ENCODE measurements around the gene PLBD1.

Gene PLBD1

GRCh38 chr12:14567351-14568162 lies at the start of gene PLBD1:
PLBD1 (minus strand) TSS chr12:14567883; CDS start chr12:14567696, 187 bp downstream.
- no peaks in the 10 kb centered on the region for H3K36me3 ChIP-seq (ENCODE audit: insufficient read depth, low read length)
- H3K4me1 ChIP-seq (ENCODE audit: insufficient read depth, low read length), result 0 out of 2 replicates have a peak, but pooled peaks cover 4% of the 10 kb centered on the region
- peak within 1 kb of the TSS; percentile 63 for H3K9ac ChIP-seq (ENCODE audit: low read depth, low read length)
- no peaks in the 10 kb centered on the region for H3K9me3 ChIP-seq (ENCODE audit: control insufficient read depth, insufficient read depth, low read length)

GRCh38 chr12:14614704-14615121 lies 47.0 kb upstream of the PLBD1 start:
- Histone ChIP-seq H3K9ac (ENCODE audit: low read depth, low read length) (no peak overlapping the region), H3K36me3 (ENCODE audit: insufficient read depth, low read length) (no peaks in the 10 kb centered on the region), H3K9me3 (ENCODE audit: control insufficient read depth, insufficient read depth, low read length) (no peaks in the 10 kb centered on the region), H3K4me1 (ENCODE audit: insufficient read depth, low read length) (no peaks in the 10 kb centered on the region; the same call in 1 of the 2 replicates)

GRCh38 chr12:14613718-14614117 lies 46.0 kb upstream of the PLBD1 start:
- Histone ChIP-seq H3K4me1 (ENCODE audit: insufficient read depth, low read length) (no peaks in the 10 kb centered on the region; the same call in 1 of the 2 replicates), H3K9me3 (ENCODE audit: control insufficient read depth, insufficient read depth, low read length) (no peaks in the 10 kb centered on the region), H3K36me3 (ENCODE audit: insufficient read depth, low read length) (no peaks in the 10 kb centered on the region), H3K9ac (ENCODE audit: low read depth, low read length) (no peak overlapping the region)

- H3K9ac ChIP-seq (ENCODE audit: low read depth, low read length), result no peak overlapping the region
- no peaks in the 10 kb centered on the region for H3K36me3 ChIP-seq (ENCODE audit: insufficient read depth, low read length)
- H3K9me3 ChIP-seq (ENCODE audit: control insufficient read depth, insufficient read depth, low read length), result no peaks in the 10 kb centered on the region
- H3K4me1 ChIP-seq (ENCODE audit: insufficient read depth, low read length), result no peaks in the 10 kb centered on the region; the same call in 1 of the 2 replicates
These were observed 45.3 kb upstream of the PLBD1 start for GRCh38 chr12:14612898-14613445.

- H3K36me3 ChIP-seq (ENCODE audit: insufficient read depth, low read length), result no peaks in the 10 kb centered on the region
- no peak overlapping the region for H3K9ac ChIP-seq (ENCODE audit: low read depth, low read length)
- no peaks in the 10 kb centered on the region; the same call in 1 of the 2 replicates for H3K4me1 ChIP-seq (ENCODE audit: insufficient read depth, low read length)
- H3K9me3 ChIP-seq (ENCODE audit: control insufficient read depth, insufficient read depth, low read length), result no peaks in the 10 kb centered on the region
These were observed 44.6 kb upstream of the PLBD1 start for GRCh38 chr12:14612250-14612649.

- Histone ChIP-seq H3K4me1 (ENCODE audit: insufficient read depth, low read length) (no peaks in the 10 kb centered on the region; the same call in 1 of the 2 replicates), H3K36me3 (ENCODE audit: insufficient read depth, low read length) (no peaks in the 10 kb centered on the region), H3K9ac (ENCODE audit: low read depth, low read length) (no peak overlapping the region), H3K9me3 (ENCODE audit: control insufficient read depth, insufficient read depth, low read length) (0 out of 2 replicates have a peak, but pooled peaks cover under 1% of the 10 kb centered on the region)
These were observed 44.0 kb upstream of the PLBD1 start for GRCh38 chr12:14611640-14612203.

GRCh38 chr12:14607568-14607967 lies 39.9 kb upstream of the PLBD1 start:
- Histone ChIP-seq H3K9ac (ENCODE audit: low read depth, low read length) (no peak overlapping the region), H3K9me3 (ENCODE audit: control insufficient read depth, insufficient read depth, low read length) (0 out of 2 replicates have a peak, but pooled peaks cover 8% of the 10 kb centered on the region), H3K36me3 (ENCODE audit: insufficient read depth, low read length) (no peaks in the 10 kb centered on the region), H3K4me1 (ENCODE audit: insufficient read depth, low read length) (no peaks in the 10 kb centered on the region)

GRCh38 chr12:14605401-14605989 lies 37.8 kb upstream of the PLBD1 start:
- H3K9me3 ChIP-seq (ENCODE audit: control insufficient read depth, insufficient read depth, low read length), result 0 out of 2 replicates have a peak, but pooled peaks cover 8% of the 10 kb centered on the region
- H3K9ac ChIP-seq (ENCODE audit: low read depth, low read length), result no peak overlapping the region
- H3K4me1 ChIP-seq (ENCODE audit: insufficient read depth, low read length), result no peaks in the 10 kb centered on the region
- no peaks in the 10 kb centered on the region for H3K36me3 ChIP-seq (ENCODE audit: insufficient read depth, low read length)

GRCh38 chr12:14601692-14602478 lies 34.2 kb upstream of the PLBD1 start:
- H3K4me1 ChIP-seq (ENCODE audit: insufficient read depth, low read length), result no peaks in the 10 kb centered on the region
- H3K36me3 ChIP-seq (ENCODE audit: insufficient read depth, low read length), result no peaks in the 10 kb centered on the region
- 0 out of 2 replicates have a peak, but pooled peaks cover 8% of the 10 kb centered on the region for H3K9me3 ChIP-seq (ENCODE audit: control insufficient read depth, insufficient read depth, low read length)
- no peak overlapping the region for H3K9ac ChIP-seq (ENCODE audit: low read depth, low read length)

- Histone ChIP-seq H3K4me1 (ENCODE audit: insufficient read depth, low read length) (no peaks in the 10 kb centered on the region), H3K9me3 (ENCODE audit: control insufficient read depth, insufficient read depth, low read length) (no peaks in the 10 kb centered on the region), H3K36me3 (ENCODE audit: insufficient read depth, low read length) (no peaks in the 10 kb centered on the region), H3K9ac (ENCODE audit: low read depth, low read length) (no peak overlapping the region)
These were observed 29.8 kb upstream of the PLBD1 start for GRCh38 chr12:14597480-14597879.

- Histone ChIP-seq H3K9me3 (ENCODE audit: control insufficient read depth, insufficient read depth, low read length) (no peaks in the 10 kb centered on the region), H3K36me3 (ENCODE audit: insufficient read depth, low read length) (no peaks in the 10 kb centered on the region), H3K9ac (ENCODE audit: low read depth, low read length) (no peak overlapping the region), H3K4me1 (ENCODE audit: insufficient read depth, low read length) (no peaks in the 10 kb centered on the region)
These were observed 24.0 kb upstream of the PLBD1 start for GRCh38 chr12:14591719-14592118.

GRCh38 chr12:14589169-14590004 lies 21.7 kb upstream of the PLBD1 start:
- Histone ChIP-seq H3K36me3 (ENCODE audit: insufficient read depth, low read length) (no peaks in the 10 kb centered on the region), H3K9me3 (ENCODE audit: control insufficient read depth, insufficient read depth, low read length) (no peaks in the 10 kb centered on the region), H3K4me1 (ENCODE audit: insufficient read depth, low read length) (no peaks in the 10 kb centered on the region), H3K9ac (ENCODE audit: low read depth, low read length) (no peak overlapping the region)

GRCh38 chr12:14588571-14588970 lies 20.9 kb upstream of the PLBD1 start:
- no peaks in the 10 kb centered on the region for H3K36me3 ChIP-seq (ENCODE audit: insufficient read depth, low read length)
- H3K9me3 ChIP-seq (ENCODE audit: control insufficient read depth, insufficient read depth, low read length), result no peaks in the 10 kb centered on the region
- H3K4me1 ChIP-seq (ENCODE audit: insufficient read depth, low read length), result no peaks in the 10 kb centered on the region
- no peak overlapping the region for H3K9ac ChIP-seq (ENCODE audit: low read depth, low read length)
